Neural cell (in vitro differentiated cells): Measurements from ENCODE around the gene IFIT3. TPM values are rescaled to one million over a fixed set of nuclear protein-coding genes. Genes with fewer than 3 reads are reported as not detected.

ENCODE experiments used
- H2AFZ ChIP-seq: fragments of 200-600, 300-800 bp; sonication (generic), shearing (Covaris generic); 2 replicates; pipeline ENCODE4 v1.6.0; 2014; ENCODE audit warnings: low read depth, mild to moderate bottlenecking, antibody characterized with exemption, low read length, moderate library complexity
- H3F3A ChIP-seq: fragments of 200-600 bp; shearing (Covaris generic); 2 replicates; pipeline ENCODE4 v1.6.1; 2016; ENCODE audit warnings: mild to moderate bottlenecking, moderate library complexity, mixed read lengths, antibody characterized with exemption, low read length; ENCODE audit not compliant: insufficient read depth, poor library complexity, severe bottlenecking
- H3K27ac ChIP-seq: fragments of 200-600, 300-800 bp; sonication (generic), shearing (Covaris generic); 2 replicates; pipeline ENCODE4 v1.5.1; 2014; ENCODE audit warnings: mild to moderate bottlenecking, low read length, moderate library complexity
- H3K27me3 ChIP-seq: fragments of 300-800, 200-600 bp; sonication (generic), shearing (Covaris generic); 2 replicates; pipeline ENCODE4 v1.6.0; 2014; ENCODE audit warnings: mild to moderate bottlenecking, low read depth, low read length, moderate library complexity; ENCODE audit not compliant: insufficient read depth
- H3K36me3 ChIP-seq: fragments of 300-800, 200-600 bp; sonication (generic), shearing (Covaris generic); 2 replicates; pipeline ENCODE4 v1.5.1; 2014; ENCODE audit warnings: mild to moderate bottlenecking, antibody characterized with exemption, low read length, moderate library complexity; ENCODE audit not compliant: insufficient read depth
- H3K4me2 ChIP-seq: fragments of 300-800, 200-600 bp; sonication (generic), shearing (Covaris generic); 2 replicates; pipeline ENCODE4 v1.6.0; 2014; ENCODE audit warnings: mild to moderate bottlenecking, low read length
- H3K4me3 ChIP-seq: fragments of 300-800, 200-600 bp; sonication (generic), shearing (Covaris generic); 2 replicates; pipeline ENCODE4 v1.5.1; 2014; ENCODE audit warnings: mild to moderate bottlenecking, low read length, moderate library complexity
- H3K79me2 ChIP-seq: fragments of 200-600 bp; shearing (Covaris generic); replicated peaks from 2 replicates; pipeline ENCODE4 v1.6.0; 2014; ENCODE audit warnings: mild to moderate bottlenecking, low read length, moderate library complexity; ENCODE audit not compliant: insufficient read depth
- H3K9ac ChIP-seq: fragments of 300-800, 200-600 bp; sonication (generic), shearing (Covaris generic); 2 replicates; pipeline ENCODE4 v1.6.1; 2016; ENCODE audit warnings: mild to moderate bottlenecking, low read length, mixed read lengths
- H3K9me2 ChIP-seq: fragments of 200-600 bp; shearing (Covaris generic); 2 replicates; pipeline ENCODE4 v1.6.1; 2016; ENCODE audit warnings: mild to moderate bottlenecking, low read length, mixed read lengths; ENCODE audit not compliant: insufficient read depth
- H3K9me3 ChIP-seq: fragments of 200-600, 300-800 bp; sonication (generic), shearing (Covaris generic); 2 replicates; pipeline ENCODE4 v1.6.1; 2016; ENCODE audit warnings: mild to moderate bottlenecking, mixed run types, low read length, moderate library complexity, mixed read lengths
- H4K20me1 ChIP-seq: fragments of 200-600 bp; shearing (Covaris generic); 2 replicates; pipeline ENCODE4 v1.6.1; 2016; ENCODE audit warnings: mild to moderate bottlenecking, mixed run types; ENCODE audit not compliant: insufficient read depth
- CTCF ChIP-seq: fragments of 450-650 bp; IDR thresholded peaks from 2 replicates; pipeline ENCODE4 v1.5.1; 2014; ENCODE audit warnings: antibody characterized with exemption, mild to moderate bottlenecking, moderate library complexity; ENCODE audit not compliant: poor library complexity, severe bottlenecking
- EP300 ChIP-seq: fragments of 450-650 bp; conservative IDR thresholded peaks from 2 replicates; pipeline ENCODE4 v1.6.1; 2014; ENCODE audit warnings: antibody characterized with exemption, mild to moderate bottlenecking, moderate library complexity; ENCODE audit not compliant: poor library complexity, severe bottlenecking
- EZH2 ChIP-seq: fragments of 200-600, 300-800 bp; shearing (Covaris generic), sonication (generic); IDR thresholded peaks from 2 replicates; pipeline ENCODE4 v1.6.1; 2014; ENCODE audit warnings: antibody characterized with exemption, low read length, borderline replicate concordance, mild to moderate bottlenecking; ENCODE audit not compliant: insufficient read depth, poor library complexity, severe bottlenecking
- MXI1 ChIP-seq: fragments of 450-650 bp; conservative IDR thresholded peaks from 2 replicates; pipeline ENCODE4 v1.6.1; 2014; ENCODE audit warnings: antibody characterized with exemption, mild to moderate bottlenecking; ENCODE audit not compliant: poor library complexity, severe bottlenecking
- POLR2AphosphoS5 ChIP-seq: IDR thresholded peaks from 2 replicates; pipeline ENCODE4 v1.6.1; 2012
- RAD21 ChIP-seq: fragments of 450-650 bp; conservative IDR thresholded peaks from 2 replicates; pipeline ENCODE4 v1.6.1; 2014; ENCODE audit warnings: antibody characterized with exemption, mild to moderate bottlenecking, moderate library complexity
- SMC3 ChIP-seq: fragments of 450-650 bp; conservative IDR thresholded peaks from 2 replicates; pipeline ENCODE4 v1.6.1; 2014; ENCODE audit warnings: antibody characterized with exemption, mild to moderate bottlenecking, moderate library complexity; ENCODE audit not compliant: poor library complexity
- TAF1 ChIP-seq: IDR thresholded peaks from 2 replicates; pipeline ENCODE4 v1.6.1; 2012; ENCODE audit warnings: low read depth
- polyA plus RNA-seq: library from polyadenylated mRNA; depleted of rRNA; stranded (reverse); fragments of >200 nt; gene quantifications from 2 replicates; pipeline ENCODE4 v1.2.3, GENCODE V29; 2014
- TF ChIP-seq, protein P1 (sequence below): IDR thresholded peaks from 2 replicates; pipeline ENCODE4 v1.6.1; 2012; ENCODE audit warnings: borderline replicate concordance

The IFIT3 gene
- polyA plus RNA-seq, 1 donor from 2014 or later: 0.24 TPM

- Histone ChIP-seq H3K9me3 (no peaks in the 10 kb centered on the region), H3K79me2 (no peaks in the 10 kb centered on the region), H3K27me3 (no peaks in the 10 kb centered on the region), H3K4me3 (no peak overlapping the region), H3K27ac (no peak overlapping the region), H3K4me2 (no peak overlapping the region), H3K36me3 (no peaks in the 10 kb centered on the region), H3K9ac (no peak overlapping the region), H2AFZ (no peak overlapping the region), H3F3A (no peaks in the 10 kb centered on the region), H4K20me1 (no peaks in the 10 kb centered on the region), H3K9me2 (no peaks in the 10 kb centered on the region)
- TF ChIP-seq EP300: no peak
- TF ChIP-seq, protein P1, sequence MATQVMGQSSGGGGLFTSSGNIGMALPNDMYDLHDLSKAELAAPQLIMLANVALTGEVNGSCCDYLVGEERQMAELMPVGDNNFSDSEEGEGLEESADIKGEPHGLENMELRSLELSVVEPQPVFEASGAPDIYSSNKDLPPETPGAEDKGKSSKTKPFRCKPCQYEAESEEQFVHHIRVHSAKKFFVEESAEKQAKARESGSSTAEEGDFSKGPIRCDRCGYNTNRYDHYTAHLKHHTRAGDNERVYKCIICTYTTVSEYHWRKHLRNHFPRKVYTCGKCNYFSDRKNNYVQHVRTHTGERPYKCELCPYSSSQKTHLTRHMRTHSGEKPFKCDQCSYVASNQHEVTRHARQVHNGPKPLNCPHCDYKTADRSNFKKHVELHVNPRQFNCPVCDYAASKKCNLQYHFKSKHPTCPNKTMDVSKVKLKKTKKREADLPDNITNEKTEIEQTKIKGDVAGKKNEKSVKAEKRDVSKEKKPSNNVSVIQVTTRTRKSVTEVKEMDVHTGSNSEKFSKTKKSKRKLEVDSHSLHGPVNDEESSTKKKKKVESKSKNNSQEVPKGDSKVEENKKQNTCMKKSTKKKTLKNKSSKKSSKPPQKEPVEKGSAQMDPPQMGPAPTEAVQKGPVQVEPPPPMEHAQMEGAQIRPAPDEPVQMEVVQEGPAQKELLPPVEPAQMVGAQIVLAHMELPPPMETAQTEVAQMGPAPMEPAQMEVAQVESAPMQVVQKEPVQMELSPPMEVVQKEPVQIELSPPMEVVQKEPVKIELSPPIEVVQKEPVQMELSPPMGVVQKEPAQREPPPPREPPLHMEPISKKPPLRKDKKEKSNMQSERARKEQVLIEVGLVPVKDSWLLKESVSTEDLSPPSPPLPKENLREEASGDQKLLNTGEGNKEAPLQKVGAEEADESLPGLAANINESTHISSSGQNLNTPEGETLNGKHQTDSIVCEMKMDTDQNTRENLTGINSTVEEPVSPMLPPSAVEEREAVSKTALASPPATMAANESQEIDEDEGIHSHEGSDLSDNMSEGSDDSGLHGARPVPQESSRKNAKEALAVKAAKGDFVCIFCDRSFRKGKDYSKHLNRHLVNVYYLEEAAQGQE: no peak
- TF ChIP-seq TAF1: no peak
- no peak for TF ChIP-seq SMC3
- no peak for TF ChIP-seq CTCF
- TF ChIP-seq POLR2AphosphoS5: no peak
- TF ChIP-seq RAD21: no peak
- TF ChIP-seq EZH2: no peak
- no peak for TF ChIP-seq MXI1
Observed at GRCh38 chr10:89302625-89303024, 25.2 kb upstream of the IFIT3 start.

- Histone ChIP-seq H3K27ac (no peak overlapping the region), H3F3A (no peaks in the 10 kb centered on the region), H3K9me2 (no peaks in the 10 kb centered on the region), H3K4me2 (no peak overlapping the region), H3K79me2 (no peaks in the 10 kb centered on the region), H3K9ac (no peak overlapping the region), H3K9me3 (no peaks in the 10 kb centered on the region), H3K36me3 (no peaks in the 10 kb centered on the region), H3K27me3 (no peaks in the 10 kb centered on the region), H3K4me3 (no peak overlapping the region), H4K20me1 (no peaks in the 10 kb centered on the region), H2AFZ (no peak overlapping the region)
- no peak for TF ChIP-seq SMC3
- TF ChIP-seq POLR2AphosphoS5: no peak
- TF ChIP-seq CTCF: no peak
- TF ChIP-seq TAF1: no peak
- TF ChIP-seq EP300: no peak
- TF ChIP-seq, protein P1: no peak
- no peak for TF ChIP-seq EZH2
- TF ChIP-seq RAD21: no peak
- no peak for TF ChIP-seq MXI1
Observed at GRCh38 chr10:89303161-89303560, 24.6 kb upstream of the IFIT3 start.
